Measurements from ENCODE around the gene CPA2. TPM values are rescaled to one million over a fixed set of nuclear protein-coding genes. Genes with fewer than 3 reads are reported as not detected.

Gene CPA2
- total and polyA plus RNA-seq, 11 donors, result 0.17 to 1.1 (median 0.79) TPM; not detected in 6

GRCh38 chr7:130262448-130262847 is 4.2 kb upstream of the CPA2 start:
- no peaks in the 10 kb centered on the region for H3K4me1 ChIP-seq
- WGBS, 4 donors, result 65 to 68% (median 66%) methylated on average over 2 of the region's 2 CpGs
- no peaks in the 10 kb centered on the region for H3K27me3 ChIP-seq
- DNase-seq (no peak), ATAC-seq (no peak)
- no peak for TF ChIP-seq POLR2A (IDR thresholded peaks at IDR 0.05)
- TF ChIP-seq, protein P1, sequence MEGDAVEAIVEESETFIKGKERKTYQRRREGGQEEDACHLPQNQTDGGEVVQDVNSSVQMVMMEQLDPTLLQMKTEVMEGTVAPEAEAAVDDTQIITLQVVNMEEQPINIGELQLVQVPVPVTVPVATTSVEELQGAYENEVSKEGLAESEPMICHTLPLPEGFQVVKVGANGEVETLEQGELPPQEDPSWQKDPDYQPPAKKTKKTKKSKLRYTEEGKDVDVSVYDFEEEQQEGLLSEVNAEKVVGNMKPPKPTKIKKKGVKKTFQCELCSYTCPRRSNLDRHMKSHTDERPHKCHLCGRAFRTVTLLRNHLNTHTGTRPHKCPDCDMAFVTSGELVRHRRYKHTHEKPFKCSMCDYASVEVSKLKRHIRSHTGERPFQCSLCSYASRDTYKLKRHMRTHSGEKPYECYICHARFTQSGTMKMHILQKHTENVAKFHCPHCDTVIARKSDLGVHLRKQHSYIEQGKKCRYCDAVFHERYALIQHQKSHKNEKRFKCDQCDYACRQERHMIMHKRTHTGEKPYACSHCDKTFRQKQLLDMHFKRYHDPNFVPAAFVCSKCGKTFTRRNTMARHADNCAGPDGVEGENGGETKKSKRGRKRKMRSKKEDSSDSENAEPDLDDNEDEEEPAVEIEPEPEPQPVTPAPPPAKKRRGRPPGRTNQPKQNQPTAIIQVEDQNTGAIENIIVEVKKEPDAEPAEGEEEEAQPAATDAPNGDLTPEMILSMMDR (IDR thresholded peaks at IDR 0.05), result no peak
- H3K9me3 ChIP-seq, result peaks cover 0 to 31% (median 25%) of the 10 kb centered on the region in 12 donors
- H3K36me3 ChIP-seq, result no peaks in the 10 kb centered on the region
- H3K27ac ChIP-seq, result no peak overlapping the region
- intact Hi-C loops (cut with DNase I), result no loop called here
- H3K4me3 ChIP-seq, result no peak overlapping the region

DNA sequence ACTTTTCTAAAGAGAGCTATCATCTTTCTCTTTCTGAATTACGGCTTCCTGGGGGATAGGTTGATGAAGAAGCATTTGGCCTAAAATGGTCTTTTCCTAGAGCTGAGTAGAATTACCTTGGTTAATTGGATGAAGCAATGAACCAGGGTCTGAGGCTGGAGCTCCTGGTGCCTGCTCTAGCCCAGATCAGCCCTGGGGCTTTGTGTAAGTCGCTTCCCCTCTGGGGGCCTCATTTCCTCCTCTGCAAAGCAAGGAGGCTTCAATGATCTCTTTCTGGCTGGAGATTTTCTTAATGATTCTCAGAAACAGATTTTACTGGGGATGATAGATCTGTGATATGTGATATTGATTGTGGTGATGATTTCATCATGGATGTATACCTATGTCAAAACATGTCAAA is 3.5 kb upstream of the CPA2 start:
- Histone ChIP-seq H3K4me1 (no peaks in the 10 kb centered on the region), H3K36me3 (no peaks in the 10 kb centered on the region), H3K27ac (no peak overlapping the region), H3K27me3 (no peaks in the 10 kb centered on the region), H3K9me3 (peaks cover 0 to 25% (median 20%) of the 10 kb centered on the region in 12 donors), H3K4me3 (no peak overlapping the region)
- intact Hi-C loops (cut with DNase I), result no loop called here
- WGBS, 4 donors, result 54 to 79% (median 72%) methylated on average over 2 of the region's 2 CpGs
- DNase-seq (no peak), ATAC-seq (no peak)
- TF ChIP-seq, protein P1 (IDR thresholded peaks at IDR 0.05), result no peak
- no peak for TF ChIP-seq POLR2A (IDR thresholded peaks at IDR 0.05)

- TF ChIP-seq POLR2A (IDR thresholded peaks at IDR 0.05), result no peak
- Histone ChIP-seq H3K27ac (no peak overlapping the region), H3K4me3 (no peak overlapping the region), H3K9me3 (no peaks in the 10 kb centered on the region), H3K4me1 (peaks cover 0 to 6% (median 0%) of the 10 kb centered on the region in 12 donors), H3K36me3 (no peaks in the 10 kb centered on the region), H3K27me3 (peaks cover 0 to 4% (median 0%) of the 10 kb centered on the region in 9 donors)
- intact Hi-C loops (cut with DNase I), result no loop called here
- 83 to 96% (median 90%) methylated on average over 1 of the region's 1 CpG for WGBS, 4 donors
- DNase-seq, result no peak
- ATAC-seq, result no peak
These were observed 278 bp downstream of the CPA2 start for GRCh38 chr7:130266961-130267321.

DNA sequence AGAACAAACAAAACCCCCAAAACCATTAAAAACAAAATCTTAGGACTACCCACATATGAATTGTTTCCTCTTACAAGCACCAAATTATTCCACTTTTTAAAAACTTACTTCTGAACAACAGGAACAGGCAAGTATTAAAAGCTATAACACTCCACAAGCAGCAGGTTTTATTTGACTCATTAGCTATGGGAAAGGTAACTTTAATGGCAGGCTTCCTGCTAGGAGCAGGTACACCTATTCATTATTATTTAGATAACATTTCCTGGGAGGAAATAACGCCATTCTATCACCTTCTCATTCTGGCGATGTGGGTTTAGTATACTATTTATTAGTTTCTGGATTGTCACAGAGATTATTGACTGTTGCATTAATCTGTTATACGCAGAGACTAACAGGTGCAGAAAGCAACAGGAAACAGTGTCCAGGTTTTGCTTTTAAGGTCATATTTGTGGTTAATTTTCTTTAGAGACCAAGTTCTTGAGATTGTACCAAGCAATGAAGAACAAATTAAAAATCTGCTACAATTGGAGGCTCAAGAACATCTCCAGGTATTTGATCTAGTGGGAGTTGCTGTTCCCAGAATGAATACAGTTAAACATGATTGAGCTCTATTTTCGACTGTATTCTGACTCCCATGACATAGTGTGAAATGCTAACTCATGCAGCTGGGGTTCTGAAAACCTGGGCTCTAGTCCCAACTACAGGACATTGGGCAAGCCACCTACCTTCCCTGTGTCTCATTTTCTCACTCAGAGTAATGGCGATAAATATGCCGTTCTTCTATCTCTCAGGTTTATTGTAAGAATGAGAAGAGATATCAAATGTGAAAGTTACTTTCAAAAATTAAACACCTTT is 2.0 kb downstream of the CPA2 start:
- Histone ChIP-seq H3K4me1 (peaks cover 0 to 15% (median 2%) of the 10 kb centered on the region in 12 donors), H3K27ac (no peak overlapping the region), H3K9me3 (no peaks in the 10 kb centered on the region), H3K4me3 (no peak overlapping the region), H3K27me3 (peaks cover 0 to 6% (median 0%) of the 10 kb centered on the region in 9 donors), H3K36me3 (no peaks in the 10 kb centered on the region)
- intact Hi-C loops (cut with DNase I), result no loop called here
- 80 to 84% (median 81%) methylated on average over 6 of the region's 6 CpGs for WGBS, 4 donors
- no peak for DNase-seq
- no peak for ATAC-seq
- no peak for TF ChIP-seq POLR2A (IDR thresholded peaks at IDR 0.05)
- TF ChIP-seq, protein P1 (IDR thresholded peaks at IDR 0.05), result no peak
